ENCODE data around the gene NFIA.

Gene NFIA

GRCh38 chr1:61389926-61390845 is 307.8 kb downstream of the NFIA start:
- Histone ChIP-seq H3K4me2 (ENCODE audit: low read depth, low read length, poor library complexity, severe bottlenecking) (no peak overlapping the region), H3K9ac (ENCODE audit: low read depth, low read length, poor library complexity, severe bottlenecking) (no peak overlapping the region), H3K4me1 (ENCODE audit: insufficient read depth, low read length, poor library complexity, severe bottlenecking) (peaks cover 10% of the 10 kb centered on the region), H2AFZ (ENCODE audit: low read length) (no peak overlapping the region), H4K20me1 (ENCODE audit: insufficient read depth, low read length, poor library complexity, severe bottlenecking) (no peaks in the 10 kb centered on the region), H3K36me3 (ENCODE audit: insufficient read depth, low read length) (no peaks in the 10 kb centered on the region), H3K9me3 (ENCODE audit: insufficient read depth, low read depth, low read length) (peaks cover 3% of the 10 kb centered on the region; the same call in 1 of the 2 replicates), H3K4me3 (ENCODE audit: low read length, poor library complexity, severe bottlenecking) (no peak overlapping the region), H3K27me3 (ENCODE audit: insufficient read depth, low read length, poor library complexity, severe bottlenecking) (no peaks in the 10 kb centered on the region), H3K9me2 (replicated peaks; ENCODE audit: low read depth, low read length) (no peaks in the 10 kb centered on the region), H3F3A (ENCODE audit: low read depth) (no peaks in the 10 kb centered on the region), H3K79me2 (ENCODE audit: insufficient read depth, low read length) (no peaks in the 10 kb centered on the region)
- no peak for TF ChIP-seq EZH2phosphoT487 (IDR thresholded peaks at IDR 0.05; ENCODE audit: borderline replicate concordance)
- TF ChIP-seq, protein P1, sequence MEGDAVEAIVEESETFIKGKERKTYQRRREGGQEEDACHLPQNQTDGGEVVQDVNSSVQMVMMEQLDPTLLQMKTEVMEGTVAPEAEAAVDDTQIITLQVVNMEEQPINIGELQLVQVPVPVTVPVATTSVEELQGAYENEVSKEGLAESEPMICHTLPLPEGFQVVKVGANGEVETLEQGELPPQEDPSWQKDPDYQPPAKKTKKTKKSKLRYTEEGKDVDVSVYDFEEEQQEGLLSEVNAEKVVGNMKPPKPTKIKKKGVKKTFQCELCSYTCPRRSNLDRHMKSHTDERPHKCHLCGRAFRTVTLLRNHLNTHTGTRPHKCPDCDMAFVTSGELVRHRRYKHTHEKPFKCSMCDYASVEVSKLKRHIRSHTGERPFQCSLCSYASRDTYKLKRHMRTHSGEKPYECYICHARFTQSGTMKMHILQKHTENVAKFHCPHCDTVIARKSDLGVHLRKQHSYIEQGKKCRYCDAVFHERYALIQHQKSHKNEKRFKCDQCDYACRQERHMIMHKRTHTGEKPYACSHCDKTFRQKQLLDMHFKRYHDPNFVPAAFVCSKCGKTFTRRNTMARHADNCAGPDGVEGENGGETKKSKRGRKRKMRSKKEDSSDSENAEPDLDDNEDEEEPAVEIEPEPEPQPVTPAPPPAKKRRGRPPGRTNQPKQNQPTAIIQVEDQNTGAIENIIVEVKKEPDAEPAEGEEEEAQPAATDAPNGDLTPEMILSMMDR (conservative IDR thresholded peaks at IDR 0.05; ENCODE audit: low read length): no peak

DNA sequence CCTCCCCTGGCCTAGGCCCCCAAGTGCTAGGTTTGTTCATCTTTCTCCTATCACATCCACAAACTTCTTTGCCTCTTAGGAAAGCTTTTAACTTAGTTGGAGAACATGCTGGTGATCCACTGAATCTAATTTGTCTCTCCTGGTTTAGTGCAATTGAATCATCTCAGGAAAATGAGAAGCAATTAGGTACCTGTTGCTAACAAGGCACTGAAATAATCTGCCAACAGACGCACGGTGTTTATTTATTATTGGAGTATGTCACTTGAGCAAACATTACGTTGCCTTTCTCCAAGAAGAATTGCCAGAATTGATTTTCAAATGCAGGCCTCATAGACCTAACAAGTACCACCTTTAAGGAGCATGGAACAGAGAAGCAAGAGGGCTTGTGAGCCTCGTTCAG is 309.4 kb downstream of the NFIA start:
- H3K79me2 ChIP-seq (ENCODE audit: insufficient read depth, low read length): no peaks in the 10 kb centered on the region
- peaks cover 7% of the 10 kb centered on the region for H3K4me1 ChIP-seq (ENCODE audit: insufficient read depth, low read length, poor library complexity, severe bottlenecking)
- no peaks in the 10 kb centered on the region for H3K36me3 ChIP-seq (ENCODE audit: insufficient read depth, low read length)
- H3K9me3 ChIP-seq (ENCODE audit: insufficient read depth, low read depth, low read length): peaks cover 3% of the 10 kb centered on the region; the same call in 1 of the 2 replicates
- TF ChIP-seq, protein P1 (conservative IDR thresholded peaks at IDR 0.05; ENCODE audit: low read length): no peak
- TF ChIP-seq EZH2phosphoT487 (IDR thresholded peaks at IDR 0.05; ENCODE audit: borderline replicate concordance): no peak
- no peak overlapping the region for H2AFZ ChIP-seq (ENCODE audit: low read length)
- no peak overlapping the region for H3K9ac ChIP-seq (ENCODE audit: low read depth, low read length, poor library complexity, severe bottlenecking)
- no peaks in the 10 kb centered on the region for H4K20me1 ChIP-seq (ENCODE audit: insufficient read depth, low read length, poor library complexity, severe bottlenecking)
- H3K9me2 ChIP-seq (replicated peaks; ENCODE audit: low read depth, low read length): no peaks in the 10 kb centered on the region
- no peak overlapping the region for H3K4me2 ChIP-seq (ENCODE audit: low read depth, low read length, poor library complexity, severe bottlenecking)
- no peaks in the 10 kb centered on the region for H3F3A ChIP-seq (ENCODE audit: low read depth)
- H3K4me3 ChIP-seq (ENCODE audit: low read length, poor library complexity, severe bottlenecking): no peak overlapping the region
- no peaks in the 10 kb centered on the region for H3K27me3 ChIP-seq (ENCODE audit: insufficient read depth, low read length, poor library complexity, severe bottlenecking)

DNA sequence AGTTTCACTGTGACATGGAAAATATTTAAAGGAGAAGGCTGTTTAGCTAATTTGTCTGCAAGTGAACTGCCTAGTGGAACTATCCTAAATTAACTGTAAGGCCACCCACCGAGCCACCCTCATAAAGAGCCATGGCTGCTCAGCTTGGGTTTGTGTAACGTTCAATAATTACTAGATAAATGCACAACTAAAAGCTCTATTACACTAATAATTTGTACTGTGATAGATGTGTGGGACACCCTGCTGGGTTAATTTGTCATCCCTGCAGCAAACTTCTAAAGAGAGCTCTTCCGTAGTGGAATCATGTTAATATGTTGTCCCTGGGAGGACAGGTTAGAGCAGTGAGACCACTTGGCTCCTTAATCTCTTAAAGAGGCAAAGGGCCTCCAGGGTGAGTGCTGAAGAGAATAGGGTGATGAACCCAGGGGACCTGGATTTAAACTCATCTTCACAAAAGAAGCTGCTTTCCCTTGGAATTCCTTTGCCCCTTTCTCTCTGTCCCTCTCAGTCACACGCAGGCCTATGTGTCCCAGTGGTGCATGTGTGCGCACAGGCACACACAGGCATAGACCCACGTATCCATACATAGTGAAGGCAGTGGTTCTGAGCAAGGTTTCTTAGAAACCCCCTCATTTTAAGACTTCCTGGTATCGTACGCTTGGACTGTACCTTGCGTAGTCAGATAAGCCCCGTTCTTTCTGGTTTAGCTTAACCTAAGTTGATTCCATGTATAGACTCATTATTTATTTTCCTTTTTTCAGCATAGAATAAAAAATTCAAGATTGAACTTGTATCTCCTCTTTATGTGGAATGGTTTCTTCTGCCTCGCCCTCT is 310.3 kb downstream of the NFIA start:
- no peaks in the 10 kb centered on the region for H3F3A ChIP-seq (ENCODE audit: low read depth)
- H3K27me3 ChIP-seq (ENCODE audit: insufficient read depth, low read length, poor library complexity, severe bottlenecking): no peaks in the 10 kb centered on the region
- H3K4me2 ChIP-seq (ENCODE audit: low read depth, low read length, poor library complexity, severe bottlenecking): no peak overlapping the region
- H3K4me3 ChIP-seq (ENCODE audit: low read length, poor library complexity, severe bottlenecking): no peak overlapping the region
- no peaks in the 10 kb centered on the region for H3K79me2 ChIP-seq (ENCODE audit: insufficient read depth, low read length)
- no peaks in the 10 kb centered on the region for H3K36me3 ChIP-seq (ENCODE audit: insufficient read depth, low read length)
- TF ChIP-seq, protein P1 (conservative IDR thresholded peaks at IDR 0.05; ENCODE audit: low read length): no peak
- no peak for TF ChIP-seq EZH2phosphoT487 (IDR thresholded peaks at IDR 0.05; ENCODE audit: borderline replicate concordance)
- H4K20me1 ChIP-seq (ENCODE audit: insufficient read depth, low read length, poor library complexity, severe bottlenecking): no peaks in the 10 kb centered on the region
- no peaks in the 10 kb centered on the region for H3K9me2 ChIP-seq (replicated peaks; ENCODE audit: low read depth, low read length)
- H3K4me1 ChIP-seq (ENCODE audit: insufficient read depth, low read length, poor library complexity, severe bottlenecking): peaks cover 5% of the 10 kb centered on the region
- H2AFZ ChIP-seq (ENCODE audit: low read length): no peak overlapping the region
- H3K9me3 ChIP-seq (ENCODE audit: insufficient read depth, low read depth, low read length): peaks cover 3% of the 10 kb centered on the region; the same call in 1 of the 2 replicates
- no peak overlapping the region for H3K9ac ChIP-seq (ENCODE audit: low read depth, low read length, poor library complexity, severe bottlenecking)

Data from Loucy (cell line).